Measurements from ENCODE around the gene TES.

DNA sequence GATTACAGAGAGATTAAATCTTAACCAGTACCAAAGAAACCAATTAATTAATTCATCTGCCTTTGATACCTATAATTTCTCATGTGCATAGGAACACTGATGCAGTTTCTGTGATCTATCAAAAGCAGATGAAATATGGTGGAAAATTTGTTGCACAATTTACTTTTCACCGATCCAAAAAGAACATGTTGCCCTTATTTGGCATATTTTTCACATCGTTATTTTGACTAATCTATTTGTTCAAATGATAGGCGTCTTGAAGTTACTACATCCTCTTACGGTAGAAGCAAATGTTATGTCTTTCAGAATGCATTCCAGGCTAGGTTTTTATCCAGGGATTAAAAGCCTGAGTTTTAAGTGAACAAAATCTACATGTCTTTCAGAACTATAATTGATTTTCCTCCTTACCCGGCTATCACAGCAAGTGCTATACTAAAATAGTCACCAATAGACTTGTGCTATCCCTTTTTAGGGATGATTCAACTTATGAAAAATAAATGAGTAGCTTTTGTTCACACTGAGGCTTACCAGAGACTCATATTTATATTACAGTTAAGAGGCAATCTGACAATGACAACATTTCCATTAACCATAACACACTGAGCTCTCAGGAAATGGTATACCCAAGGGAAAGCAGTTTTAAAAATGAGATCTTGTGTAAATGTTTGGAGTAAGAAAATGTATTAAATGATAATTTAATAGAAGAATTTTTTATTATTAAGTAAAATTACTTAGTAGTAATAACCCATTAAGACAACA is 16.8 kb upstream of the TES start:
- TF ChIP-seq POLR2AphosphoS5 (IDR thresholded peaks at IDR 0.05) = peak in 1 of 3 donors; percentile 25
- TF ChIP-seq, protein P1, sequence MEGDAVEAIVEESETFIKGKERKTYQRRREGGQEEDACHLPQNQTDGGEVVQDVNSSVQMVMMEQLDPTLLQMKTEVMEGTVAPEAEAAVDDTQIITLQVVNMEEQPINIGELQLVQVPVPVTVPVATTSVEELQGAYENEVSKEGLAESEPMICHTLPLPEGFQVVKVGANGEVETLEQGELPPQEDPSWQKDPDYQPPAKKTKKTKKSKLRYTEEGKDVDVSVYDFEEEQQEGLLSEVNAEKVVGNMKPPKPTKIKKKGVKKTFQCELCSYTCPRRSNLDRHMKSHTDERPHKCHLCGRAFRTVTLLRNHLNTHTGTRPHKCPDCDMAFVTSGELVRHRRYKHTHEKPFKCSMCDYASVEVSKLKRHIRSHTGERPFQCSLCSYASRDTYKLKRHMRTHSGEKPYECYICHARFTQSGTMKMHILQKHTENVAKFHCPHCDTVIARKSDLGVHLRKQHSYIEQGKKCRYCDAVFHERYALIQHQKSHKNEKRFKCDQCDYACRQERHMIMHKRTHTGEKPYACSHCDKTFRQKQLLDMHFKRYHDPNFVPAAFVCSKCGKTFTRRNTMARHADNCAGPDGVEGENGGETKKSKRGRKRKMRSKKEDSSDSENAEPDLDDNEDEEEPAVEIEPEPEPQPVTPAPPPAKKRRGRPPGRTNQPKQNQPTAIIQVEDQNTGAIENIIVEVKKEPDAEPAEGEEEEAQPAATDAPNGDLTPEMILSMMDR (IDR thresholded peaks at IDR 0.05) = no peak
- TF ChIP-seq POLR2A (IDR thresholded peaks at IDR 0.05) = no peak
- no peak for TF ChIP-seq EP300 (IDR thresholded peaks at IDR 0.05; ENCODE audit: low read depth)

Data from transverse colon (tissue), 4 donors.